HepG2 (cell line): ENCODE data around the gene CNTNAP1. TPM values are rescaled to one million over a fixed set of nuclear protein-coding genes. Genes with fewer than 3 reads are reported as not detected.

Experiments used
- ATAC-seq: fragments of 200-7000 bp; cut with Tn5 transposase; 3 replicates; pipeline ENCODE4 v1.9.1; 2020; ENCODE audit warnings: mild to moderate bottlenecking, moderate library complexity
- BruUV-seq: library from RNA; stranded (reverse); fragments of 400-500 nt; replicated peaks from 2 replicates; lab custom pipeline; 2021; lab: Mats Ljungman, UMichigan
- CTCF ChIA-PET: fragments of 300-600 bp; formaldehyde crosslinking; extraction: SDS; loops from one replicate; lab custom pipeline; 2021; ENCODE audit warnings: low total read pairs, inconsistent platforms, low intra/inter-chr PET ratio; lab: Yijun Ruan, JAX
- POLR2A ChIA-PET: fragments of 350-600 bp; sonication (Branson Sonifier 250); formaldehyde crosslinking; loops from one replicate; lab custom pipeline; 2020; ENCODE audit warnings: antibody characterized with exemption, inconsistent platforms; lab: Yijun Ruan, JAX
- DNase-seq: peaks from one replicate; pipeline ENCODE4 v3.0.0-alpha.2; 2015; ENCODE audit warnings: low spot score
- FAIRE-seq: peaks from 3 replicates; lab custom pipeline; 2011; peaks lifted over from hg19 to GRCh38; lab: Jason Lieb, UNC
- H2AFZ ChIP-seq: one replicate; pipeline ENCODE4 v1.6.1; 2011; ENCODE audit warnings: low read length, inconsistent platforms
- H3K27ac ChIP-seq: fragments of 300-600 bp; 3 replicates; pipeline ENCODE4 v1.8.0; 2011; ENCODE audit warnings: mixed run types, mild to moderate bottlenecking, mixed read lengths, low read length, inconsistent platforms; ENCODE audit not compliant: insufficient read depth; ENCODE audit errors: extremely low read length
- H3K27me3 ChIP-seq, 2 experiments: fragments of 200-600 bp in 1 of 2; 2 replicates in 1 of 2; 3 replicates in 1 of 2; pipeline versions ENCODE4 v1.6.0 to v1.8.0; 2011; ENCODE audit warnings: low read length in 2 of 2, mild to moderate bottlenecking in 2 of 2, moderate library complexity in 2 of 2, inconsistent platforms in 1 of 2; ENCODE audit not compliant: insufficient read depth in 2 of 2, control insufficient read depth in 1 of 2
- H3K36me3 ChIP-seq, 2 experiments: fragments of 200-600 bp in 1 of 2; replicated peaks in 1 of 2; 2 replicates in 1 of 2; 3 replicates in 1 of 2; pipeline versions ENCODE4 v1.5.1 to v1.8.0; 2011; ENCODE audit warnings: low read length in 2 of 2, inconsistent platforms in 1 of 2; ENCODE audit not compliant: insufficient read depth in 2 of 2, control insufficient read depth in 1 of 2
- H3K4me1 ChIP-seq: 2 replicates; pipeline ENCODE4 v1.5.1; 2012; ENCODE audit warnings: low read length, inconsistent platforms; ENCODE audit not compliant: insufficient read depth
- H3K4me2 ChIP-seq: 2 replicates; pipeline ENCODE4 v1.6.0; 2011; ENCODE audit warnings: low read depth, low read length, inconsistent platforms
- H3K4me3 ChIP-seq, 3 experiments: fragments of 200-600 bp in 1 of 3; sonication (generic), shearing (Covaris generic) in 1 of 3; replicated peaks in 1 of 3; 2 replicates each; pipeline ENCODE4 v1.5.1; 2011 to 2016; ENCODE audit warnings: low read length in 3 of 3, inconsistent platforms in 2 of 3, low read depth in 2 of 3, mild to moderate bottlenecking in 2 of 3, control low read depth in 1 of 3, mixed read lengths in 1 of 3; ENCODE audit not compliant: insufficient read depth in 1 of 3
- H3K79me2 ChIP-seq: one replicate; pipeline ENCODE4 v1.6.1; 2011; ENCODE audit warnings: low read length, inconsistent platforms; ENCODE audit not compliant: insufficient read depth
- H3K9ac ChIP-seq: 2 replicates; pipeline ENCODE4 v1.6.0; 2011; ENCODE audit warnings: mild to moderate bottlenecking, low read depth, low read length, inconsistent platforms; ENCODE audit not compliant: insufficient read depth
- H3K9me3 ChIP-seq: 2 replicates; pipeline ENCODE4 v1.5.1; 2012; ENCODE audit warnings: mild to moderate bottlenecking, low read length
- H4K20me1 ChIP-seq: 2 replicates; pipeline ENCODE4 v1.6.0; 2011; ENCODE audit warnings: inconsistent platforms, mild to moderate bottlenecking, low read length, moderate library complexity; ENCODE audit not compliant: insufficient read depth
- ARNT2 ChIP-seq: sonication (generic); formaldehyde crosslinking; IDR thresholded peaks from 2 replicates; pipeline ENCODE4 v1.8.0; 2022; ENCODE audit warnings: mild to moderate bottlenecking, low read depth, missing genetic modification reagents, moderate library complexity
- GATA4 ChIP-seq: sonication (generic); IDR thresholded peaks from 2 replicates; pipeline ENCODE4 v1.6.1; 2016; ENCODE audit warnings: antibody characterized with exemption, low read depth, borderline replicate concordance
- HOXA5 ChIP-seq: sonication (generic); formaldehyde crosslinking; IDR thresholded peaks from 2 replicates; pipeline ENCODE4 v1.4.0; 2020; ENCODE audit warnings: missing genetic modification reagents
- MBNL3 ChIP-seq: fragments of 250-450 bp; sonication (Bioruptor Pico); conservative IDR thresholded peaks from 2 replicates; pipeline ENCODE4 v1.8.0; 2022; ENCODE audit warnings: mild to moderate bottlenecking, inconsistent platforms
- POLR2G ChIP-seq: fragments of 200-400 bp; formaldehyde crosslinking; IDR thresholded peaks from 2 replicates; pipeline ENCODE4 v1.6.1; 2018; ENCODE audit warnings: mild to moderate bottlenecking, low read depth, low read length, moderate library complexity
- RAD51 ChIP-seq: fragments of 450-650 bp; IDR thresholded peaks from 2 replicates; pipeline ENCODE4 v1.6.1; 2016; ENCODE audit warnings: borderline replicate concordance
- SCMH1 ChIP-seq: sonication (generic); formaldehyde crosslinking; IDR thresholded peaks from 2 replicates; pipeline ENCODE4 v1.9.0; 2021; ENCODE audit warnings: missing genetic modification reagents, mild to moderate bottlenecking, borderline replicate concordance
- TRIM24 ChIP-seq: sonication (generic); formaldehyde crosslinking; IDR thresholded peaks from 2 replicates; pipeline ENCODE4 v1.8.0; 2022; ENCODE audit warnings: mild to moderate bottlenecking, missing genetic modification reagents
- ZNF24 ChIP-seq: fragments of 450-650 bp; IDR thresholded peaks from 2 replicates; pipeline ENCODE4 v1.6.1; 2017; ENCODE audit warnings: antibody characterized with exemption, mild to moderate bottlenecking
- ZNF329 ChIP-seq: sonication (generic); formaldehyde crosslinking; IDR thresholded peaks from 2 replicates; pipeline ENCODE4 v1.9.0; 2021; ENCODE audit warnings: low read depth, mild to moderate bottlenecking, missing genetic modification reagents
- ZNF629 ChIP-seq: sonication (generic); formaldehyde crosslinking; conservative IDR thresholded peaks from 2 replicates; pipeline ENCODE4 v1.5.0; 2020; ENCODE audit warnings: missing genetic modification reagents
- WGBS: methylation state at CpG from one replicate; pipeline ENCODE4 v1.1.6; 2017; ENCODE audit warnings: low lambda C conversion rate; 5-methylcytosine and 5-hydroxymethylcytosine counted together
- in situ Hi-C: cut with HindIII; loops from 2 replicates; pipeline ENCODE4 v1.10.0; 2017; ENCODE audit warnings: low pct_unique_long_range_greater_than_20kb; ENCODE audit not compliant: extremely low pct_ligation_motif_present
- intact Hi-C: fragments of 100-400 bp; cut with micrococcal nuclease; formaldehyde crosslinking; loops from one replicate; pipeline ENCODE4 v1.10.0; 2022; ENCODE audit not compliant: unreplicated experiment
- polyA plus RNA-seq, 8 experiments: library from polyadenylated mRNA; depleted of rRNA in 3 of 8; stranded (reverse) in 7 of 8; unstranded in 1 of 8; fragments of >200 nt; fragmentation: Illumina TruSeq in 4 of 8; extraction: Trizol in 4 of 8; gene quantifications; 2 replicates each; pipeline versions ENCODE4 v1.2.1 to v1.2.3, GENCODE V29; 2011 to 2016; ENCODE audit warnings: low read depth in 4 of 8, missing spikeins in 1 of 8, mixed read lengths in 1 of 8; ENCODE audit not compliant: insufficient read depth in 1 of 8
- total RNA-seq, 5 experiments: library from RNA; depleted of rRNA; stranded (reverse); fragments of >200 nt; fragmentation: Illumina TruSeq; extraction: Trizol; gene quantifications; 2 replicates each; pipeline ENCODE4 v1.2.3, GENCODE V29; 2016; ENCODE audit warnings: low read depth in 1 of 5
- TF ChIP-seq, protein P1 (sequence below): sonication (generic); formaldehyde crosslinking; IDR thresholded peaks from 2 replicates; pipeline ENCODE4 v1.4.0; 2020; ENCODE audit warnings: missing genetic modification reagents
- TF ChIP-seq, protein P2 (sequence below): sonication (generic); IDR thresholded peaks from 2 replicates; pipeline ENCODE4 v1.6.1; 2016; ENCODE audit warnings: low read depth, borderline replicate concordance
- TF ChIP-seq, protein P3 (sequence below): sonication (generic); formaldehyde crosslinking; IDR thresholded peaks from 2 replicates; pipeline ENCODE4 v1.4.0; 2020; ENCODE audit warnings: missing genetic modification reagents

Gene CNTNAP1
- total and polyA plus RNA-seq, 2 of the 13 experiments (the other 11 are each of a cell fraction or from before 2014, with no cell fraction given): 4.5 to 7.7 TPM

DNA sequence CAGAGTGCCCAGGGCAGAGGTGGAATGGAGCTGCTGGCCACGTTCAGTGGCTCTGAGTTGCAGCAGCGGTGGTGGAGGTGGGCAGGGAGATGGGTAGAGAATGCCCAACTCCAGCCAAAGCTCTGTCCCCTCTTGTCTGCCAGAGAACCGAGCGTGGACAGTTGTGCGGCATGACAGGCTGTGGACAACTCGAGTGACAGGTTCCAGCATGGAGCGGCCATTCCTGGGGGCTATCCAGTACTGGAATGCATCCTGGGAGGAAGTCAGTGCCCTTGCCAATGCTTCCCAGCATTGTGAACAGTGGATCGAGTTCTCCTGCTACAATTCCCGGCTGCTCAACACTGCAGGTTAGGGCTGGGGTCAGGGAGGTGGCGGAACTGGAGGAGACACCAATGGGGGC, 8.3 kb downstream of the CNTNAP1 start:
- Histone ChIP-seq H3K4me2 (no peak overlapping the region), H3K79me2 (no peaks in the 10 kb centered on the region), H3K9me3 (no peaks in the 10 kb centered on the region), H3K36me3 (peaks cover 0 to 1% of the 10 kb centered on the region in 2 experiments; a peak in 3 of 5 replicates), H3K27me3 (no peaks in the 10 kb centered on the region), H3K9ac (no peak overlapping the region), H4K20me1 (no peaks in the 10 kb centered on the region), H2AFZ (no peak overlapping the region), H3K4me3 (no peak overlapping the region), H3K27ac (no peak overlapping the region), H3K4me1 (no peaks in the 10 kb centered on the region)
- intact Hi-C loops: no loop called here
- FAIRE-seq (no peak), ATAC-seq (no peak; the same call in 2 of the 3 replicates), DNase-seq (no peak)
- in situ Hi-C loops: no loop called here
- no TSS peak for BruUV-seq
- CTCF ChIA-PET: no interaction called here
- TF ChIP-seq ZNF329 (CRISPR knock-in tag): no peak
- TF ChIP-seq ZNF24: no peak
- TF ChIP-seq RAD51: no peak
- no peak for TF ChIP-seq POLR2G
- TF ChIP-seq, protein P1, sequence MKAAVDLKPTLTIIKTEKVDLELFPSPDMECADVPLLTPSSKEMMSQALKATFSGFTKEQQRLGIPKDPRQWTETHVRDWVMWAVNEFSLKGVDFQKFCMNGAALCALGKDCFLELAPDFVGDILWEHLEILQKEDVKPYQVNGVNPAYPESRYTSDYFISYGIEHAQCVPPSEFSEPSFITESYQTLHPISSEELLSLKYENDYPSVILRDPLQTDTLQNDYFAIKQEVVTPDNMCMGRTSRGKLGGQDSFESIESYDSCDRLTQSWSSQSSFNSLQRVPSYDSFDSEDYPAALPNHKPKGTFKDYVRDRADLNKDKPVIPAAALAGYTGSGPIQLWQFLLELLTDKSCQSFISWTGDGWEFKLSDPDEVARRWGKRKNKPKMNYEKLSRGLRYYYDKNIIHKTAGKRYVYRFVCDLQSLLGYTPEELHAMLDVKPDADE (CRISPR knock-in tag): no peak
- TF ChIP-seq, protein P2, sequence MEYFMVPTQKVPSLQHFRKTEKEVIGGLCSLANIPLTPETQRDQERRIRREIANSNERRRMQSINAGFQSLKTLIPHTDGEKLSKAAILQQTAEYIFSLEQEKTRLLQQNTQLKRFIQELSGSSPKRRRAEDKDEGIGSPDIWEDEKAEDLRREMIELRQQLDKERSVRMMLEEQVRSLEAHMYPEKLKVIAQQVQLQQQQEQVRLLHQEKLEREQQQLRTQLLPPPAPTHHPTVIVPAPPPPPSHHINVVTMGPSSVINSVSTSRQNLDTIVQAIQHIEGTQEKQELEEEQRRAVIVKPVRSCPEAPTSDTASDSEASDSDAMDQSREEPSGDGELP: no peak
- TF ChIP-seq MBNL3 (CRISPR knock-in tag): no peak
- no peak for TF ChIP-seq ARNT2 (CRISPR knock-in tag)
- no peak for TF ChIP-seq SCMH1 (CRISPR knock-in tag)
- no peak for TF ChIP-seq TRIM24 (CRISPR knock-in tag)
- no peak for TF ChIP-seq HOXA5 (CRISPR knock-in tag)
- TF ChIP-seq ZNF629 (CRISPR knock-in tag): no peak
- TF ChIP-seq, protein P3, sequence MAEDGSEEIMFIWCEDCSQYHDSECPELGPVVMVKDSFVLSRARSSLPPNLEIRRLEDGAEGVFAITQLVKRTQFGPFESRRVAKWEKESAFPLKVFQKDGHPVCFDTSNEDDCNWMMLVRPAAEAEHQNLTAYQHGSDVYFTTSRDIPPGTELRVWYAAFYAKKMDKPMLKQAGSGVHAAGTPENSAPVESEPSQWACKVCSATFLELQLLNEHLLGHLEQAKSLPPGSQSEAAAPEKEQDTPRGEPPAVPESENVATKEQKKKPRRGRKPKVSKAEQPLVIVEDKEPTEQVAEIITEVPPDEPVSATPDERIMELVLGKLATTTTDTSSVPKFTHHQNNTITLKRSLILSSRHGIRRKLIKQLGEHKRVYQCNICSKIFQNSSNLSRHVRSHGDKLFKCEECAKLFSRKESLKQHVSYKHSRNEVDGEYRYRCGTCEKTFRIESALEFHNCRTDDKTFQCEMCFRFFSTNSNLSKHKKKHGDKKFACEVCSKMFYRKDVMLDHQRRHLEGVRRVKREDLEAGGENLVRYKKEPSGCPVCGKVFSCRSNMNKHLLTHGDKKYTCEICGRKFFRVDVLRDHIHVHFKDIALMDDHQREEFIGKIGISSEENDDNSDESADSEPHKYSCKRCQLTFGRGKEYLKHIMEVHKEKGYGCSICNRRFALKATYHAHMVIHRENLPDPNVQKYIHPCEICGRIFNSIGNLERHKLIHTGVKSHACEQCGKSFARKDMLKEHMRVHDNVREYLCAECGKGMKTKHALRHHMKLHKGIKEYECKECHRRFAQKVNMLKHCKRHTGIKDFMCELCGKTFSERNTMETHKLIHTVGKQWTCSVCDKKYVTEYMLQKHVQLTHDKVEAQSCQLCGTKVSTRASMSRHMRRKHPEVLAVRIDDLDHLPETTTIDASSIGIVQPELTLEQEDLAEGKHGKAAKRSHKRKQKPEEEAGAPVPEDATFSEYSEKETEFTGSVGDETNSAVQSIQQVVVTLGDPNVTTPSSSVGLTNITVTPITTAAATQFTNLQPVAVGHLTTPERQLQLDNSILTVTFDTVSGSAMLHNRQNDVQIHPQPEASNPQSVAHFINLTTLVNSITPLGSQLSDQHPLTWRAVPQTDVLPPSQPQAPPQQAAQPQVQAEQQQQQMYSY (CRISPR knock-in tag): no peak
- TF ChIP-seq GATA4: no peak
- WGBS: 93% methylated on average over 10 of the region's 10 CpGs
- POLR2A ChIA-PET: interaction anchor here (1.1 to 1.2 kb wide), 2 partner anchors 10 to 143 kb away, joined by 3 to 4 read pairs; no protein-coding TSS in a partner anchor
